Breast epithelium (tissue), 3 donors: ENCODE results near the gene VIM.

ENCODE experiments used
- POLR2A ChIP-seq: fragments of 450-650 bp; IDR thresholded peaks from one replicate; pipeline ENCODE4 v1.6.1; 2016; ENCODE audit warnings: antibody characterized with exemption, mild to moderate bottlenecking, moderate library complexity
- POLR2AphosphoS5 ChIP-seq, 3 donors: sonication (generic); formaldehyde crosslinking; IDR thresholded peaks; one replicate each; pipeline ENCODE4 v1.6.1; 2017; ENCODE audit warnings: antibody characterized with exemption in 3 of 3
- TF ChIP-seq, protein P1 (sequence below), 3 donors: fragments of 450-650 bp; IDR thresholded peaks; one replicate each; pipeline ENCODE4 v1.5.1; 2016 to 2017; ENCODE audit warnings: antibody characterized with exemption in 3 of 3, mild to moderate bottlenecking in 3 of 3, moderate library complexity in 3 of 3

DNA sequence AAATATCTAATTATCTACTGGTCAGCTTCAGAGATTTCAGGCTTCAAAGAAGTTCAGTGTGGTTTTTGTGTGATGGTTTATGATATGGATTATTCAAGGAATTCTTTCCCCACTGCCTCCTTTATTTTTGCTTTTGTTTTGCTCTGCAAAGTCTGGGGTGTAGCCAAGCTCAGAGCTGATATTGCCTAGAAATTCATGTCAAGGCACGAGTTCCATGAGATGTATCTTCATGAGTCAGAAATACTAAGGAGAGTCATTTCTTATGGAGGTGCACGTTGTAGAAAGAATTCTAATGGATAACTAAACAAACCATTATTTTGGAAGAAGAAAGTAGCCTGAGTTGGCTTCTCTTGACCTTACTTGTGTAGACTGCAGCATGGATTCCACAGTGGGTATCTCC is 37.4 kb downstream of the VIM start:
- TF ChIP-seq, protein P1, sequence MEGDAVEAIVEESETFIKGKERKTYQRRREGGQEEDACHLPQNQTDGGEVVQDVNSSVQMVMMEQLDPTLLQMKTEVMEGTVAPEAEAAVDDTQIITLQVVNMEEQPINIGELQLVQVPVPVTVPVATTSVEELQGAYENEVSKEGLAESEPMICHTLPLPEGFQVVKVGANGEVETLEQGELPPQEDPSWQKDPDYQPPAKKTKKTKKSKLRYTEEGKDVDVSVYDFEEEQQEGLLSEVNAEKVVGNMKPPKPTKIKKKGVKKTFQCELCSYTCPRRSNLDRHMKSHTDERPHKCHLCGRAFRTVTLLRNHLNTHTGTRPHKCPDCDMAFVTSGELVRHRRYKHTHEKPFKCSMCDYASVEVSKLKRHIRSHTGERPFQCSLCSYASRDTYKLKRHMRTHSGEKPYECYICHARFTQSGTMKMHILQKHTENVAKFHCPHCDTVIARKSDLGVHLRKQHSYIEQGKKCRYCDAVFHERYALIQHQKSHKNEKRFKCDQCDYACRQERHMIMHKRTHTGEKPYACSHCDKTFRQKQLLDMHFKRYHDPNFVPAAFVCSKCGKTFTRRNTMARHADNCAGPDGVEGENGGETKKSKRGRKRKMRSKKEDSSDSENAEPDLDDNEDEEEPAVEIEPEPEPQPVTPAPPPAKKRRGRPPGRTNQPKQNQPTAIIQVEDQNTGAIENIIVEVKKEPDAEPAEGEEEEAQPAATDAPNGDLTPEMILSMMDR (IDR thresholded peaks at IDR 0.05), result no peak
- TF ChIP-seq POLR2AphosphoS5 (IDR thresholded peaks at IDR 0.05) (no peak), POLR2A (no peak)
